ENCODE data around the gene SDK1.

DNA sequence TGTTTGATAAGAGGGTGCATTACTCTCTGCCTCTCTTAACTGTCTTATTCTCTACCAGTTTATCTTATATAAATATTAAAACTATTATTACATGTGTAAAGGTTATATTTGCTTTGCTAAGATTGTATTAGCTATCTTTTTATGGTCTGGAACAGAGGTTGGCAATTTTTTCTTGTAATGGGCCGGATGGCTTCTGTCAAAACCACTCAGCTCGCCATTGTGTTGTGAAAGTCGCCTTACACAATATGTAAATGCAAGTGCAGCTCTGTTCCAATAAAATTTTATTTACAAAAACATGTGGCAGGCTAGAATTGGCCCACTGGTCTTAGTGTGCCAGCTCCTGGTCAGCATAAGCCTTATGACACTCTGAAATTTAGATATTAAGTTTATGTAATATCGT lies 185.8 kb downstream of the SDK1 start:
- TF ChIP-seq, protein P1, sequence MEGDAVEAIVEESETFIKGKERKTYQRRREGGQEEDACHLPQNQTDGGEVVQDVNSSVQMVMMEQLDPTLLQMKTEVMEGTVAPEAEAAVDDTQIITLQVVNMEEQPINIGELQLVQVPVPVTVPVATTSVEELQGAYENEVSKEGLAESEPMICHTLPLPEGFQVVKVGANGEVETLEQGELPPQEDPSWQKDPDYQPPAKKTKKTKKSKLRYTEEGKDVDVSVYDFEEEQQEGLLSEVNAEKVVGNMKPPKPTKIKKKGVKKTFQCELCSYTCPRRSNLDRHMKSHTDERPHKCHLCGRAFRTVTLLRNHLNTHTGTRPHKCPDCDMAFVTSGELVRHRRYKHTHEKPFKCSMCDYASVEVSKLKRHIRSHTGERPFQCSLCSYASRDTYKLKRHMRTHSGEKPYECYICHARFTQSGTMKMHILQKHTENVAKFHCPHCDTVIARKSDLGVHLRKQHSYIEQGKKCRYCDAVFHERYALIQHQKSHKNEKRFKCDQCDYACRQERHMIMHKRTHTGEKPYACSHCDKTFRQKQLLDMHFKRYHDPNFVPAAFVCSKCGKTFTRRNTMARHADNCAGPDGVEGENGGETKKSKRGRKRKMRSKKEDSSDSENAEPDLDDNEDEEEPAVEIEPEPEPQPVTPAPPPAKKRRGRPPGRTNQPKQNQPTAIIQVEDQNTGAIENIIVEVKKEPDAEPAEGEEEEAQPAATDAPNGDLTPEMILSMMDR (IDR thresholded peaks at IDR 0.05; ENCODE audit: control extremely low read depth in 1 of 3, insufficient read depth in 1 of 3, low read depth in 1 of 3, low read length in 3 of 3), result no peak
- TF ChIP-seq, protein P2, sequence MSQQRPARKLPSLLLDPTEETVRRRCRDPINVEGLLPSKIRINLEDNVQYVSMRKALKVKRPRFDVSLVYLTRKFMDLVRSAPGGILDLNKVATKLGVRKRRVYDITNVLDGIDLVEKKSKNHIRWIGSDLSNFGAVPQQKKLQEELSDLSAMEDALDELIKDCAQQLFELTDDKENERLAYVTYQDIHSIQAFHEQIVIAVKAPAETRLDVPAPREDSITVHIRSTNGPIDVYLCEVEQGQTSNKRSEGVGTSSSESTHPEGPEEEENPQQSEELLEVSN (IDR thresholded peaks at IDR 0.05), result no peak
- no peak for TF ChIP-seq POLR2A (IDR thresholded peaks at IDR 0.05; ENCODE audit: control extremely low read depth in 1 of 2, low read depth in 2 of 2, low read length in 2 of 2)
- TF ChIP-seq SP2 (IDR thresholded peaks at IDR 0.05; ENCODE audit: low read length), result no peak
- TF ChIP-seq POLR2AphosphoS5 (IDR thresholded peaks at IDR 0.05; ENCODE audit: low read depth, low read length), result no peak
